Large intestine (tissue), 12 donors: ENCODE measurements around the gene YIPF7. TPM values are rescaled to one million over a fixed set of nuclear protein-coding genes. Genes with fewer than 3 reads are reported as not detected.

Source experiments
- DNase-seq, 2 donors: peaks; one replicate each; pipeline versions ENCODE4 v3.0.0 to v3.0.0-alpha.2; 2013
- H3K27ac ChIP-seq: one replicate; pipeline ENCODE4 v1.5.1; 2013; ENCODE audit warnings: low read length
- H3K27me3 ChIP-seq: 2 replicates; pipeline ENCODE4 v1.6.1; 2013; ENCODE audit warnings: low read length; ENCODE audit not compliant: control insufficient read depth, insufficient read depth
- H3K36me3 ChIP-seq: 2 replicates; pipeline ENCODE4 v1.6.1; 2013; ENCODE audit warnings: low read length; ENCODE audit not compliant: control insufficient read depth, insufficient read depth
- H3K4me1 ChIP-seq: one replicate; pipeline ENCODE4 v1.6.1; 2013; ENCODE audit warnings: low read length; ENCODE audit not compliant: control insufficient read depth, insufficient read depth
- H3K4me3 ChIP-seq: one replicate; pipeline ENCODE4 v1.5.1; 2013; ENCODE audit warnings: low read length
- H3K9me3 ChIP-seq: one replicate; pipeline ENCODE4 v1.6.1; 2013; ENCODE audit warnings: mild to moderate bottlenecking, low read depth, low read length, moderate library complexity; ENCODE audit not compliant: control insufficient read depth
- WGBS: methylation state at CpG from one replicate; pipeline ENCODE4 v1.1.5; 2013; ENCODE audit warnings: low lambda C conversion rate; ENCODE audit not compliant: insufficient coverage; 5-methylcytosine and 5-hydroxymethylcytosine counted together
- long read RNA-seq, 11 donors: transcript quantifications; one replicate each; lab custom pipeline, GENCODE V29; 2026
- polyA plus RNA-seq: library from polyadenylated mRNA; unstranded; fragments of 120-200 nt; gene quantifications from one replicate; pipeline ENCODE4 v1.2.1, GENCODE V29; 2013

Gene YIPF7
- 0.22 TPM for polyA plus RNA-seq
- long read RNA-seq, donor 1 = 0 reads
- long read RNA-seq, donor 2, partial matches to known transcripts = 15 of 15 reads
- long read RNA-seq, donor 2, other reads (novel, unspliced or antisense) = 0 of 15 reads
- long read RNA-seq, donor 3 = 0 reads
- long read RNA-seq, donor 4 = 0 reads
- long read RNA-seq, donor 5 = 0 reads
- long read RNA-seq, donor 6 = 0 reads
- long read RNA-seq, donor 7 = 0 reads
- long read RNA-seq, donor 8 = 0 reads
- long read RNA-seq, donor 9 = 0 reads
- long read RNA-seq, donor 10 = 0 reads
- long read RNA-seq, donor 11 = 0 reads

DNA sequence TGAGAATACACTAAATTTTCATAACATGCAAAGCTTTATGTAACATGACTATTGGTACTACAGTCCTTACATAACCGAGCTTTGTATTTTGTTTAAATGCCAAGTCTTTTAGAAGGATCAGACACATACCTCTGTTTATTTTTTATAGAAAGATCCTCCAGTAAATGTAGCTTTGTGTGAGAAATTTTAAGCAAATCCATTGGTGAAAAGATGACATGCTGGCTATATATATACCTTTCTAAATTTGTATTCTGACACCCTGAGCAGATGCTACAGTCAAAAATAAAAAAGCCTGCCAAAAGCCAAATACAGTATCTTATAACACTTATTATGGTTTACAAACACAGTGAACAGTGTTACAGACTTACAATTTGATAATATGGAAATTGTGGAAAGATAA, at the start of gene YIPF7:
TSS of gene YIPF7 (minus strand) at position 201 of the 400 bp plus-strand sequence. CDS start 1,525 bp downstream, outside the sequence.
- no peaks in the 10 kb centered on the region for H3K9me3 ChIP-seq
- no peak within 1 kb of the TSS for H3K4me3 ChIP-seq
- H3K36me3 ChIP-seq = no peaks in the 10 kb centered on the region
- no CpG with 5 or more reads among the region's 1 CpG for WGBS
- DNase-seq = no peak
- no peaks in the 10 kb centered on the region for H3K27me3 ChIP-seq
- no peaks in the 10 kb centered on the region for H3K4me1 ChIP-seq
- no peak within 1 kb of the TSS for H3K27ac ChIP-seq

DNA sequence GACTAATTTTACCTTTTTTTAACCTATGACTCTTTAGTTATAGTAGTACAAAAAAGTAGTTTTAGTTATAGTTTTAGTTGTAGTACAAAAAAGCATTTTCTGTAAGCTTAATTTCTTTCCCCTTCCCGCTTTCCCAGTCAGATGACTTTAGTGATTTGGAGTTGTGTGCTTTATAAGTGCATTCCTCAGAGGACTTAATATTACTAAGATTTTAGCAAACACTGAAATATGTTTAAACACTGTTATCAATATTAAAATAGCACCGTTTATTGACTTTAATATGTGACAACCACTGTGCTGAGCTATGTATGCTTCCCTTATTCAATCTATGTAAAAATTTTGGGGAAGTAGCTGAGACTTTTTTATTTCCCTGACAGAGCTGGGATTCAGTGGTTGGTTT, 49.6 kb upstream of the YIPF7 start:
- H3K9me3 ChIP-seq = no peaks in the 10 kb centered on the region
- WGBS = 60% methylated on average over 1 of the region's 2 CpGs
- no peaks in the 10 kb centered on the region for H3K27me3 ChIP-seq
- H3K4me1 ChIP-seq = no peaks in the 10 kb centered on the region
- H3K36me3 ChIP-seq = peaks cover 32% of the 10 kb centered on the region
- no peak overlapping the region for H3K4me3 ChIP-seq
- no peak overlapping the region for H3K27ac ChIP-seq
- DNase-seq = no peak

DNA sequence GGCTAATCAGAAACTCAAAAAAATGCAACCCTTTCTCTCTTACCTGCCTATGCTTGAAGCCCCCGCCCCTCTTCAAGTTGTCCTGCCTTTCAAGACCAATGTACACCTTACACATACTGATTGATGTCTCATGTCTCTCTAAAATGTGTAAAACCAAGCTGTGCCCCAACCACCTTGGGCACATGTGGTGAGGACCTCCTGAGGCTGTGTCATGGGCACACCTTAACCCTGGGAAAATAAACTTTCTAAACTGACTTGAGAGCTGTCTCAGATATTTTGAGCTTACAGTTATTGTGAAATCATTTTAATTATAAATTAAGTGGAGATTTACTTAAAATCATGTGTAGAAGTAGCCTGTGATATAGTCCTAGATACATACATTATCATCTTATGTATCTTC, 49.0 kb upstream of the YIPF7 start:
- WGBS = no CpG with 5 or more reads among the region's 1 CpG
- no peak overlapping the region for H3K27ac ChIP-seq
- H3K27me3 ChIP-seq = no peaks in the 10 kb centered on the region
- H3K9me3 ChIP-seq = no peaks in the 10 kb centered on the region
- H3K4me3 ChIP-seq = no peak overlapping the region
- no peak for DNase-seq
- peaks cover 35% of the 10 kb centered on the region for H3K36me3 ChIP-seq
- no peaks in the 10 kb centered on the region for H3K4me1 ChIP-seq

DNA sequence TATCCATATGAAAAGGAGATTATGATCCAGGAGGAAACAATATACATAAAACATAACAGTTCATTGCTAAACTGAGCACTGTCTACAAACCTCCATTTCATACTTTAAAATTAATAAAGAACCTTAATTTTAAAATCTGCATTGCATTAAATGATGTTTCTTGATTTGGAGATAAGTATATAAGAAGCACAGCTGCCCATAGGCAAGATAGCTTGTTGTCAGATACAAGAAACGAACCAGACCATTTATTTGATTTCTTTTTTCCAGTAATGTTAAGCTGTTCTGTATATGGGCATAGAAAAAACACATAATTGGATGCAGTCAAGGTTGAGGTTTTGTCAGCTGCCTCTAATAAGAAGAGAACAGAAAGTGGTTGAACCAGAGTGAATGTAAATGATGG, 33.2 kb upstream of the YIPF7 start:
- Histone ChIP-seq H3K27me3 (no peaks in the 10 kb centered on the region), H3K9me3 (no peaks in the 10 kb centered on the region), H3K4me1 (peaks cover 3% of the 10 kb centered on the region), H3K36me3 (peaks cover 34% of the 10 kb centered on the region), H3K4me3 (no peak overlapping the region), H3K27ac (no peak overlapping the region)
- no peak for DNase-seq
- WGBS = 80% methylated on average over 1 of the region's 1 CpG

DNA sequence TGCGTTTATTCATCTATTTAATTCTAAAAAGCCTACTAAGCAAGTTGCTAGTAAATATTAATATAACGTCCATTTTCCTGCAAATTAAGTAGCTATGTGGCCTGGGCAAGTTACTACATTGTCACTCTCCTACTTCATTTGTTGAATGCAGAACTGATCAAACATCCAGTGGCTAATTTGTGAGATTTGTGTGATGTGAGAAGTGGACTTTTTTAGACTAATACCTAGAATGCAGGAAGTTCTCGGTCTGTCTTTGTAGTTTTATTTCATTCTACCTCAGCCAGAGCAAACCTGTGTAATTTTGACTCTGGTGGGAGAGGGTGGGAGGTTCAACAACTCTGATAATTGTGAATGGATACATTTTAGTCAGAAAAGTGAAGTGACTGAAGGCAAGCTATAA, 27.6 kb upstream of the YIPF7 start:
- peaks cover 8% of the 10 kb centered on the region for H3K36me3 ChIP-seq

DNA sequence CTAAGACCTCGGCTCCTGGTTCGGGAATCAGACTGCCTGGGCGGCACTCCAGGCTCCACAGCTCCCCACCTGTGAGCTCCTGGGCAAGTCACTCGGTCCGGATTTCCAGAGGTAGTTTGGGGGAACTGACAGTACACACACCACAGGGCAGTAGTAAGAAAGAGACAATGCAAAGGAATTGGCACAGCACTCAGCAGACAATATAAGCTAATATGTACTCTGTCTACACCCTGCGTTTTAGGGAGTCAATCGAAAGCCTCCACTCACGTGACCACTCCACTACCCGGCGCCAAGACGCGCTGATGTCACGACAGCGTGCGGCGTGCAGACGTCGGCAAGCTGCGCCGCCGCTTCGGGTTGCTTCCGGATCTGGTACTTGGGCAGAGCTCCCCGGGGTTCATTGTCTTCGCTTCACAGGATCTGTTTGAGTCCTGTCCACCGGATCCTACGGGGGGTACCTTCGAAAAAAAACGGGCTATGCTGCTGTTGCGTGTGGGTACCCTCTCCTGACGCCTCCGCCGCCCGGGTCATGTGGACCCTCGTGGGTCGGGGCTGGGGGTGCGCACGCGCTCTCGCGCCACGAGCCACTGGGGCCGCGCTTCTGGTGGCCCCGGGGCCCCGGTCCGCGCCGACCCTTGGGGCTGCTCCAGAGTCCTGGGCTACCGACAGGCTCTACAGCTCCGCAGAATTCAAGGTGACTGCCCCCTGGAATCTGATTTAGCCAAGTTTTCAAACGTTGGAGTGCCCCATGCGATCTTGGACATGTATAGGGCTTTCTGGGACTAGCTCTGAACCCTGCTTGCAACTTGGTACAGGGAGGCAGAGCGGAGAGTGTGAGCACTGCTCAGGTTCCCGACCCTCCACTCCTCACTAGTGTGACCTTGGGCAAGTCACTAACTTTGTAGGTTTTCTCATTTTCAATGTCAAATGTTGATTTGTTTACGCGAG, 26.9 kb upstream of the YIPF7 start, which contains the start of gene GUF1:
TSS of gene GUF1 (plus strand) at position 327 of the 948 bp plus-strand sequence. CDS start at position 530, 203 bp downstream.
- peak within 1 kb of the TSS; percentile 85 for H3K27ac ChIP-seq
- DNase-seq = peak; percentile 95 to 97
- H3K9me3 ChIP-seq = no peaks in the 10 kb centered on the region
- H3K4me1 ChIP-seq = no peaks in the 10 kb centered on the region
- H3K4me3 ChIP-seq = peak within 1 kb of the TSS; percentile 65
- WGBS = 0% methylated on average over 1 of the region's 57 CpGs
- no peaks in the 10 kb centered on the region for H3K27me3 ChIP-seq
- H3K36me3 ChIP-seq = peaks cover 7% of the 10 kb centered on the region

More for the DNA sequence above, 27.6 kb upstream of the YIPF7 start:
- Histone ChIP-seq H3K4me3 (peak overlapping the region; percentile 65), H3K27me3 (no peaks in the 10 kb centered on the region), H3K9me3 (no peaks in the 10 kb centered on the region), H3K4me1 (no peaks in the 10 kb centered on the region), H3K27ac (peak overlapping the region; percentile 85)
- no peak for DNase-seq
- WGBS = no CpG with 5 or more reads among the region's 3 CpGs

DNA sequence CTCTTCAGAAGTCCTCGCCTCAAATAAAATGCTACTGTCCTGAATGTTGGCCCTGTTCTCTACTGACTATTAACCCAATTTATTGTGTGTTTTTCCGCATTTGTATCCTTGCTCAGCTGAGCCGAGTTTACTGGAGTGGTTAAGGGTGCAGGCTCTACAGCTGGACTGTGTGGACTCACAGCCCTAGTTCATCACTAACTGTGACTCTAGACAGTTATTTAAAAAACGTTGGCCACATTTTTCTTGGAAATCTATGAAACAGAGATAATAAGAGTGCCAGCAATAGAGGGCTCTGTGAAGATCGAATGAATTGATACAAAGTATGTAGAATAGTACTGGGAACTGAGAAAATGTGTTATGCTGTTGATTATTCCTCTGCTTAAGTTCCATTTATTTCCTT, 23.9 kb upstream of the YIPF7 start:
- H3K27ac ChIP-seq = no peak overlapping the region
- H3K36me3 ChIP-seq = no peaks in the 10 kb centered on the region
- H3K27me3 ChIP-seq = no peaks in the 10 kb centered on the region
- no peak for DNase-seq
- WGBS = 46% methylated on average over 3 of the region's 5 CpGs
- no peak overlapping the region for H3K4me3 ChIP-seq
- H3K9me3 ChIP-seq = no peaks in the 10 kb centered on the region
- H3K4me1 ChIP-seq = no peaks in the 10 kb centered on the region

DNA sequence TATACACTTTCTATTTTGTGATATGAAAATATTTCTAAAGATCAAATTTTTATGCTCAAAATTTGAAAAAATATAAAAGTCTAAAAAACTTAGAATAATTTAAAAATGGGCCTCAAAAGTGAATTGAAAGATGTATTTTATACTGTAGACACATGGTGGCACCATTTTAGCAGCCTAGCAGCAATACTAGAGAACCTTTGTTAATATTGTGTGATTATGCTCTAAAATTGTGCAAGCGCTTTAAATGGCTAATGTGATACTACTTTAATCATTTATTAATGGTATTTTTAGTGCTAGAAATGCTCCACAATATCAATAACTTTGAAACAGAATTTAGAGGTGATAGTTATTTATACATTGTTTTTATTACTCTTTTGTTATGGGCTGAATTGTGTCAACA, 23.0 kb upstream of the YIPF7 start:
- H3K27me3 ChIP-seq = no peaks in the 10 kb centered on the region
- 100% methylated on average over 1 of the region's 1 CpG for WGBS
- no peak overlapping the region for H3K4me3 ChIP-seq
- no peaks in the 10 kb centered on the region for H3K9me3 ChIP-seq
- H3K36me3 ChIP-seq = no peaks in the 10 kb centered on the region
- no peak overlapping the region for H3K27ac ChIP-seq
- no peaks in the 10 kb centered on the region for H3K4me1 ChIP-seq
- no peak for DNase-seq

DNA sequence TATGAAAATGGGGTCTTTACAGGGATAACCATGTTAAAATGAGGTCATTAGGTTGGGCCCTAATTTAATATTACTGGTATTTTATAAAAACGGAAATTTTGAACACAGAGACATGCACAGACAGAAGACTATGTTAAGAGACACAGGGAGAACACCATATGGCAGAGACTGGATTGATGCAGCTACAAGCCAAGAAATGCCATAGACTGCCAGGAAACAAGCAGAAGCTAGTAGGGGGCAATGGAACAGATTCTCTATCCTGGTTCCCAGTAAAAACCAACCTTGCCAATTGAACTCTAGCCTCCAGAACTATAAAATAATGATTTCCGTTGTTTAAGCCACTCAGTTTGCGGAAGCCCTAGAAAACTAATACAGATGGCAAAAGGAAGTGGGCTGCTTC, 20.2 kb upstream of the YIPF7 start:
- H3K4me3 ChIP-seq = no peak overlapping the region
- DNase-seq = no peak
- no peaks in the 10 kb centered on the region for H3K9me3 ChIP-seq
- H3K4me1 ChIP-seq = no peaks in the 10 kb centered on the region
- H3K36me3 ChIP-seq = no peaks in the 10 kb centered on the region
- no peaks in the 10 kb centered on the region for H3K27me3 ChIP-seq
- H3K27ac ChIP-seq = no peak overlapping the region
- WGBS = no CpG with 5 or more reads among the region's 3 CpGs

DNA sequence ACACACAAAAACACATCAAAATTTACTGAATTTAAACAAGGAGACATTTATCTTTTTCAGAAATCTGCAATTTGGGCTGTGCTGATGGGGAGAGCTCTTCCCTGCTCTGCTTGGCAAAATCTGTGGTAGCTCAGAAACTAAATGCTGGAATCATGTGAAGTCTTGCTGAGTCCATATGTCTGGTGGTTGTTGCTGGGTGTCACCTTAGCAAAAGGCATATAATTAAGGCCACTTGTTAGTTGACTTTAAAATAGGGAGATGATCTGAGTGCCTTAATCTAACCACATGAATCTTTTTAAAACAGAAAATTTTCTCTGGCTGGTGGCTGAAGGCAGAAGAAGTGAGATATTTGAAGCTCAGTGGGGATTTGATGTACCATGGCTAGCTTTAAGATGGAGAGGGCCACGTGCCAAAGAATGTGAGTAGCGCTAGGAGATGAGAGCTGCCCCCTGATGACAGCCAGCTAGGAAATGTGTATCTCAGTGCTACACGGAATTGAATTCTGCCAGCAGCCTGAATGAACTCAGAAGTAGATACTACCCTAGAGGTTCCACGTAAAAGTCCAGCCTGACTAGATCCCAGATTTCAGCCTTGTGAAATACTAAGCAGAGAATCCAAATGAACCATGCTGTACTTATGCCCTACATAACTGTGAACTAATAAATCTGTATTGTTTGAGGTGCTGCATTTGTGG, 19.2 kb upstream of the YIPF7 start:
- no peaks in the 10 kb centered on the region for H3K4me1 ChIP-seq
- WGBS = no CpG with 5 or more reads among the region's 4 CpGs
- H3K27me3 ChIP-seq = no peaks in the 10 kb centered on the region
- H3K4me3 ChIP-seq = no peak overlapping the region
- no peak for DNase-seq
- H3K27ac ChIP-seq = no peak overlapping the region
- no peaks in the 10 kb centered on the region for H3K36me3 ChIP-seq
- no peaks in the 10 kb centered on the region for H3K9me3 ChIP-seq
